Loucy (cell line): ENCODE data around the gene P2RX4.
"Not testable (repeated sequence)": the region's sequence is repeated elsewhere in the genome, so short reads cannot be mapped to it uniquely, and the experiment has no call there.

ENCODE experiments used
- H2AFZ ChIP-seq: fragments of 200-600 bp; sonication (generic); 2 replicates; pipeline ENCODE4 v1.6.0; 2016; ENCODE audit warnings: antibody characterized with exemption, mild to moderate bottlenecking, low read length, moderate library complexity
- H3F3A ChIP-seq: fragments of 200-600 bp; 2 replicates; pipeline ENCODE4 v1.6.0; 2016; ENCODE audit warnings: antibody characterized with exemption, low read depth, mild to moderate bottlenecking
- H3K27me3 ChIP-seq: fragments of 200-600 bp; sonication (generic); 2 replicates; pipeline ENCODE4 v1.6.1; 2014; ENCODE audit warnings: low read length, mild to moderate bottlenecking; ENCODE audit not compliant: insufficient read depth, poor library complexity, severe bottlenecking
- H3K36me3 ChIP-seq: fragments of 200-600 bp; sonication (generic); 2 replicates; pipeline ENCODE4 v1.6.1; 2016; ENCODE audit warnings: low read length; ENCODE audit not compliant: insufficient read depth
- H3K4me1 ChIP-seq: fragments of 200-600 bp; sonication (generic); 2 replicates; pipeline ENCODE4 v1.5.1; 2014; ENCODE audit warnings: low read length, mild to moderate bottlenecking; ENCODE audit not compliant: insufficient read depth, poor library complexity, severe bottlenecking
- H3K4me2 ChIP-seq: fragments of 200-600 bp; sonication (generic); 2 replicates; pipeline ENCODE4 v1.6.0; 2014; ENCODE audit warnings: antibody characterized with exemption, low read length, low read depth, mild to moderate bottlenecking; ENCODE audit not compliant: poor library complexity, severe bottlenecking
- H3K4me3 ChIP-seq: fragments of 200-600 bp; sonication (generic); 2 replicates; pipeline ENCODE4 v1.5.1; 2014; ENCODE audit warnings: low read length, mild to moderate bottlenecking, mixed read lengths; ENCODE audit not compliant: poor library complexity, severe bottlenecking
- H3K79me2 ChIP-seq: fragments of 200-600 bp; sonication (generic); 2 replicates; pipeline ENCODE4 v1.6.1; 2014; ENCODE audit warnings: low read length; ENCODE audit not compliant: insufficient read depth
- H3K9ac ChIP-seq: fragments of 200-600 bp; sonication (generic); 2 replicates; pipeline ENCODE4 v1.6.0; 2014; ENCODE audit warnings: mild to moderate bottlenecking, low read depth, low read length, moderate library complexity; ENCODE audit not compliant: poor library complexity, severe bottlenecking
- H3K9me2 ChIP-seq: fragments of 200-600 bp; sonication (generic); replicated peaks from 2 replicates; pipeline ENCODE4 v1.6.1; 2016; ENCODE audit warnings: low read depth, low read length, mixed read lengths
- H3K9me3 ChIP-seq: fragments of 200-600 bp; sonication (generic); 2 replicates; pipeline ENCODE4 v1.6.1; 2014; ENCODE audit warnings: mild to moderate bottlenecking, antibody characterized with exemption, low read length, low read depth; ENCODE audit not compliant: insufficient read depth
- H4K20me1 ChIP-seq: fragments of 200-600 bp; sonication (generic); 2 replicates; pipeline ENCODE4 v1.6.0; 2014; ENCODE audit warnings: antibody characterized with exemption, low read length, mild to moderate bottlenecking; ENCODE audit not compliant: insufficient read depth, poor library complexity, severe bottlenecking
- CTCF ChIP-seq: fragments of 200-600 bp; sonication (generic); conservative IDR thresholded peaks from 2 replicates; pipeline ENCODE4 v1.5.1; 2014; ENCODE audit warnings: mild to moderate bottlenecking, antibody characterized with exemption, low read length
- EZH2phosphoT487 ChIP-seq: fragments of 200-600 bp; IDR thresholded peaks from 2 replicates; pipeline ENCODE4 v1.6.1; 2018; ENCODE audit warnings: antibody characterized with exemption, mild to moderate bottlenecking, moderate library complexity, borderline replicate concordance

P2RX4 gene

DNA sequence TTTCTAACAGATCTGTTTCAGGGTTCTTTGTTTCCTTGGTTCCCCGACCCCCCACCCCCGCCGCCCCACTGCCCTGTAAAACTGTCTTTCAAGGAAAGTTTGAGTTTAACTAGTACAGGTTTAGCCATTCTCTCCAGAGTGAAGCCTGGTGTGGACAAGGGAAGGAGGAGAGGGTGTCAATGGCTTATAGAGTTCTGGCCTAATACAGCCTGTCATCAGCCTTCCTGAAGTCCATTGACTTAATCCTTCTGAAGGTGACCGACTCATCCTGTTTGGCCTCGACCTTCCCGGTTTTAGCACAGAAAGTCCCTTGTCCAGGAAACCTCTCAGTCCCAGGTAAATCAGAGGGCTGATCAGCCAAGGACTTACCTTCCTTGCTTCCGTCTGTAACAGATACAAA lies 11.0 kb upstream of the P2RX4 start:
- Histone ChIP-seq H3K9me2 (no peaks in the 10 kb centered on the region), H4K20me1 (no peaks in the 10 kb centered on the region), H2AFZ (no peak overlapping the region), H3K27me3 (no peaks in the 10 kb centered on the region), H3K4me1 (no peaks in the 10 kb centered on the region), H3K79me2 (no peaks in the 10 kb centered on the region), H3F3A (no peaks in the 10 kb centered on the region), H3K36me3 (no peaks in the 10 kb centered on the region), H3K4me3 (no peak overlapping the region), H3K9me3 (no peaks in the 10 kb centered on the region), H3K9ac (no peak overlapping the region), H3K4me2 (no peak overlapping the region)
- TF ChIP-seq EZH2phosphoT487 (no peak), CTCF (no peak)

GRCh38 chr12:121201140-121201539 lies 8.8 kb upstream of the P2RX4 start:
- H3K36me3 ChIP-seq, H3K4me2 ChIP-seq, H3K9ac ChIP-seq, H4K20me1 ChIP-seq, H3K4me1 ChIP-seq, H3K4me3 ChIP-seq, H3K9me2 ChIP-seq, H3K9me3 ChIP-seq, H3K79me2 ChIP-seq, H3F3A ChIP-seq, H3K27me3 ChIP-seq, H2AFZ ChIP-seq: not testable (repeated sequence)

DNA sequence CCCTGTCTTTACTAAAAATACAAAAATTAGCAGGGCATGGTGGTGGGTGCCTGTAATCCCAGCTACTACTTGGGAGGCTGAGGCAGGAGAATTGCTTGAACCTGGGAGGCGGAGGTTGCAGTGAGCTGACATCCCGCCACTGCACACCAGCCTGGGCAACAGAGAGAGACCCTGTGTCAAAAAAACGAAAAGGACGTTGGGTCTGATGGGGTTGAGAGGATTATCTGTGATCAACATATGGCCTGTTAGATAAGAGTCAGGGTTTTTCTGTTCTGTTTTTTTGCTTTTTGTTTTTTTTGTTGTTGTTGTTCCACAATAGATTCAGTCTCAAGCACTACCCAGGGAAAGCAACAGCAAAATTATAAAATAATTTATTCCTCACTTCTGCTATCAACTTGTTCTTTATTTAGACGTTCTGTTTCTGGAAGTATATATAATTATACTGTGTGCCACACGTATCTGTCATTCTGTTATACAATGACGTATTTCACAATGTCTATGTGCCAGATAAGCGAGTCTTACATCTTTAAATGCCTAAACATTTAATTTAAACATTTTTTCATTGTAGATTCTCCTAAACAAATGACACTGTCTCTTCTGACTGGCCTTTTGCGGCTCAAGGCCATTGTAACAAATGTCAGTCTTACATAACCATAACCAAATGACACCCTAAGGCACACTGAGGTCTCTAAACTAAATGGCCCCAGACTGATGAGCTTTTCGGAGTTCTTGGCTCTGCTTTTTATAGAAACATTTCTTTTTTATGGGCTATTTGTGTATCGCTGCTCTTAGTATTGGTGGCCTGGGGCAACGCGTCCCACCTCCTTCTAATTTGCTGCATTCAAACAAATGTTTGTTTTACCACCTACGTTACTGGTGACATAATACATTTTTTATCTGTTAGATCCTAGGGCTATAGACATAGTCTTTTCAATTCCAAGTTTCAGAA lies 7.2 kb upstream of the P2RX4 start:
- Histone ChIP-seq H3K9me2 (no peaks in the 10 kb centered on the region), H3K4me3 (no peak overlapping the region), H3F3A (no peaks in the 10 kb centered on the region), H3K9ac (no peak overlapping the region), H3K4me2 (no peak overlapping the region), H3K79me2 (no peaks in the 10 kb centered on the region), H3K4me1 (no peaks in the 10 kb centered on the region), H3K27me3 (no peaks in the 10 kb centered on the region), H3K9me3 (no peaks in the 10 kb centered on the region), H4K20me1 (no peaks in the 10 kb centered on the region), H2AFZ (no peak overlapping the region), H3K36me3 (no peaks in the 10 kb centered on the region)
- TF ChIP-seq EZH2phosphoT487 = no peak
- no peak for TF ChIP-seq CTCF

- Histone ChIP-seq H3F3A (no peaks in the 10 kb centered on the region), H3K79me2 (no peaks in the 10 kb centered on the region), H3K9me3 (no peaks in the 10 kb centered on the region), H3K9me2 (no peaks in the 10 kb centered on the region), H3K4me2 (no peak overlapping the region), H3K9ac (no peak overlapping the region), H3K36me3 (no peaks in the 10 kb centered on the region), H2AFZ (no peak overlapping the region), H3K4me1 (no peaks in the 10 kb centered on the region), H3K4me3 (no peak overlapping the region), H4K20me1 (no peaks in the 10 kb centered on the region), H3K27me3 (no peaks in the 10 kb centered on the region)
- no peak for TF ChIP-seq CTCF
- no peak for TF ChIP-seq EZH2phosphoT487
These were observed 6.4 kb upstream of the P2RX4 start for GRCh38 chr12:121203482-121203881.
